DMS53 treated with DMSO at 0.1 percent for 48 hours (cell line): ENCODE data around the gene SIL1.

ENCODE experiments used
- DNase-seq: peaks from one replicate; lab custom pipeline; 2025; ENCODE audit not compliant: unreplicated experiment; lab: John Stamatoyannopoulos, UW

SIL1 gene

DNA sequence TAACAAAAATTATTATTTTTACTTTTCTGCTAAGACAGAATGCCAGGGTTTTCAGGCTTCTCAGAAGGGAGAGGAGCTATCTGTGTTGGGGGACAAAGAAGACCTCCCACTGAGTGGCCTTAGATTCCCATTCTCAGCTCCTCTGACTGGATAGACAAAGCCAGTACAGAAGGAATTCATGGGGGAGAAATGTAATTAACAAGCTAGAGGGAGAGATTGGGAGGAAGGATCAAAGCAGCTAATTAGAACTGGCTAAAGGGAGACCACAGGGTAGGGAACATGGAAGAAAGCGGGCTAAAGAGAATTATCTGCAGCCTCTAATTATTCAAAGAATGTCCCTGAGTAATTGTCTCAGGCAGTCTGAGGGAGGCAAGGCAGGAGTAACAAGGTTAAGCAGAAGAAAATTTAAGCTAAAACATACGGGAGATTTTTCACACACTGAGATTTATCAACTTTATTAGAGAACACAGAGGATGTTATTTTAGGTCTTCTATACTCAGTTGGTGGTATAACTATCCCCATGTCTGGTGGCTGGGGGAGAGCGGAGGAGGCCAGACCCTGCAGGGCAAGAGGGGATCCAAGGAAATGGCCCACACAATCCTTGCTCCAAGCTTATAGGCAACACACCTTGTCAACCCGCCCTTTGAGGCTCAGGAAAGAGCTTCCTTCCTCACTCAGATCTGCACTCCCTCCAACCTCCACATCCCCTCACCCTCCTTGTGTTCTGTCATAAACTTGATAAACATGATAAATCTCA lies 235.4 kb downstream of the SIL1 start:
- no peak for DNase-seq

DNA sequence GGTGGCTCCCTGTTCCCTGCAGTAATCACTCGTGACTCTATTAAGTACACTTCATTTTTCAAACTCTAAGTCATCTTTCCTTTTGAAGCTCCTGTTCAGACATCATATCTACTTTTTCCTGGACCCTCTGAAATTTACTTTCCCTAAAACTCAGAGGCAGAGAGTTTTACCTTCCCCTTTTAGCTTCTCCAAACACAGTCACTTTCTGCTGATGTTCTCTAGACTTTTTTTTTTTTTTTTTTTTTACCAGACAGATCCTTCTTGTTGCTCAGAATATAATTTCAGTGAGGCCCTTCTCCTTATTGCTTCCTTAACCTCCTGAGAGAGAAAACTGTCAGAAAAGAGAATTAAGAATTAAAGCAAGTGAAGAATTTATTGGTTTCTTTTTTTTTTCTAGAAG lies 236.4 kb downstream of the SIL1 start:
- DNase-seq, result no peak

DNA sequence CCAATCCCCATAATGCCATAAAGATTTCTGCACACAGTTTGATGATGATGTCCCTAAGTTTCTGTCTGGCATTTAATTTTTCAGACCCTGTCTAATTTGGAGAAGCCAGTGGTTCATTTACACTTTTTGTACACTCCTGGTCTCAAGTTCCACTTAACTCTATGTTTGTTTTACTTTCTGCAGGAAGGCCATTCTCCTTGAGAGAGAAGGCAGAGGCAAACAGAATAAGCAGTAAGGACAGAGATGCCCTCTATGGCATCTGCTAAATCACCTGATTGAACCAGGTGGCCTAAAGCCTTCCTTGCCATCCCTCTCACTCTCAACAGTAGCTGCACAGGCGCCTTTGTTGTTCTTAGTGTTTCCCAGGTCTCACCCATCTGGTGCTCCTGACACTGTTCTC lies 236.9 kb downstream of the SIL1 start:
- peak; percentile 75 for DNase-seq

DNA sequence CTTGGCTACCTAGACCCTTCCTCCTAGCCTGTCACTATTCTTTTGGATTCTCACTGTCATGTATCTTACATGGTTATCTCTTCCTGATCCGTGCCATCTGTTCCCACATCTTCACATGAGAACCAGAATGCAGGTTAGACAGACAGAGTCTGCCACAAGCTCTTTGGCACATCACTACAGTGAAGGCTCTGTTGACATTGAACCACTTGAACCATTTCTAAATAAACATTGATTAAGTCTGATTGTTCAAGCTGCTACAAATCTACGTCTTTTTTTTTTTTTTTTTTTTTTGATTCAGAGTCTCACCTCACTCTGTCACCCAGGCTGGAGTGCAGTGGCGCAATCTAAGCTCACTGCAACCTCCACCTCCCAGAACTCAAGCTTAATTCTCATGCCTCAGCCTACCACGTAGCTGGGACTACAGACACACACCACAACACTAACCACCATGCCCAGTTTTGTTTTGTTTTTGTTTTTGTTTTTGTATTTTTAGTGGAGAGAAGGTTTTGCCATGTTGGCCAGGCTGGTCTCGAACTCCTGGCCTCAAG lies 237.9 kb downstream of the SIL1 start:
- DNase-seq, result peak; percentile 98

DNA sequence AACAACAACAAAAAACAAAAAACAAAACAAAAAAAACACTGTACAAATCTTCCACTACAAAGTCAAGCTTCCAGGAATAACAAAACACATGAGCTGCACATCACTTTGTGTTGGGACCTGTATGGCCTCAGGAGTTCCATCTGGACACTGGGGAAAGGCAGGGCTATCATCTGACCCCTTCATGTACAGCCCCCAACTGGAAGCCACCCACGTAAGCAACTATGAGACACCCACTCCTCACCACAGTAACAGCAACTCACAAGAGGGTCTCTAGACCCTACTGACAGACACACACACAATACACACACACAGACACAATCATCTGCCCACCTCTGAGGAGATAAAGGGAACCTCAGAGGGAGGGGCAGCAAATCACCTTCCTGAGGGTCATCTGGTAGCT lies 241.4 kb downstream of the SIL1 start:
- DNase-seq, result no peak

DNA sequence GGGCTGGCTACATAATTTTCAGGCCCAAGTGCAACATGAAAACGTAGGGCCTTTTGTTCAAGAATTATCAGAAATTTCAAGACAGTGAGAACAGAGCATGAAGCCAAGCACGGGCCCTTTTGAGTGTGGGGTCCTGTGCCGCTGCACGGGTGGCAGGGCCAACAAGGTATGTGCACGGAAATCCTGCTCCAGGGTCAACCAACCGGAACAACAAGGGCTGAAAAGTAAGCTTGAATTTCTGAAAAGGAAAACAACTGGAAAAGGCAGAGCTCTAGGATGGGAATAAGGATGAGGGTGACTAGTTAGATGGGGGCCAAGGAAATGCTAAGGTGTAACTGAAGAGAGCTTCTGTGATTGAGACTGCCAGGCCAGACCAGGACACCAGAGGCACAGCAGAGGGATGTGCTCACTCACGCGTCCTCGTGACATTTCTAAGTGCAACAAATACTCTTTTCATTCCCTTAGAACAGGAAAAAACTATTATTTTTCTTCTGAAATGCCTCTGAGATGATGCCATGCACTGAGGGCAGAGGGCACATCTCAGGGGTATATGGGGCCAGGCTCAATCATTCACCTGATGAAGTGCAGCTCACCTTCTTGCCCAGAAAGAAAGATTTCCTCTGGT lies 242.4 kb downstream of the SIL1 start:
- no peak for DNase-seq

DNA sequence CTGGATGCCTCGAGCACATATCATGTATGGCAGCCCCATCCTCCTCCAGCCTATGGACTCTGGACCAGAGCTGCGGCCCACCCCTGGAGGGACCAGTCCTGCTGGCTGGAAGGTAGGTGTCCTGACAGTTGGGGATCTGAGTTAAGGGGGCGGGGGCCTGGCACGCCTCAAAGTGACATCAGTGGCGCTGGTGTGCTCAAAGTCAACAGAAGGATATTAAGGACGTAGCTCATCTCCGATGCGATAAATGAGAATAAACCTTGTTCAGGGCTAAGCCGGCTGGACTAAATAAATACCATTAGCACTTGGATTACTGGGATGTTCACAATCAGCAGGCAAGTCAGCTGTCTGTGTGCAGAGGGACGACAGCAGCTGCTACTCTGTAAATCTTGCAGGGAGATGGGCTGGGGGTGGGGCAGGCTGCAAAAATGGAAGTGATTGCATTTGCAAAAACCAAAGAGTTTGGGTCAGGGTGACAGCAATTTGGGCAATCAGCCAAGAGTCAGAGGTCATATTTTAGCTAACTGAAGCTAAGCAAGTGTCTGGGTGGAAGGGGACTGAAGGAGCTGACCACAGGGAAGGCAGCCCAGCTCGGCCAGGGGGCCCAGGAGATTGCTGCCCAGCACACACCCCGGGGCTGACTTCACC lies 243.0 kb downstream of the SIL1 start:
- peak; percentile 94 for DNase-seq

DNA sequence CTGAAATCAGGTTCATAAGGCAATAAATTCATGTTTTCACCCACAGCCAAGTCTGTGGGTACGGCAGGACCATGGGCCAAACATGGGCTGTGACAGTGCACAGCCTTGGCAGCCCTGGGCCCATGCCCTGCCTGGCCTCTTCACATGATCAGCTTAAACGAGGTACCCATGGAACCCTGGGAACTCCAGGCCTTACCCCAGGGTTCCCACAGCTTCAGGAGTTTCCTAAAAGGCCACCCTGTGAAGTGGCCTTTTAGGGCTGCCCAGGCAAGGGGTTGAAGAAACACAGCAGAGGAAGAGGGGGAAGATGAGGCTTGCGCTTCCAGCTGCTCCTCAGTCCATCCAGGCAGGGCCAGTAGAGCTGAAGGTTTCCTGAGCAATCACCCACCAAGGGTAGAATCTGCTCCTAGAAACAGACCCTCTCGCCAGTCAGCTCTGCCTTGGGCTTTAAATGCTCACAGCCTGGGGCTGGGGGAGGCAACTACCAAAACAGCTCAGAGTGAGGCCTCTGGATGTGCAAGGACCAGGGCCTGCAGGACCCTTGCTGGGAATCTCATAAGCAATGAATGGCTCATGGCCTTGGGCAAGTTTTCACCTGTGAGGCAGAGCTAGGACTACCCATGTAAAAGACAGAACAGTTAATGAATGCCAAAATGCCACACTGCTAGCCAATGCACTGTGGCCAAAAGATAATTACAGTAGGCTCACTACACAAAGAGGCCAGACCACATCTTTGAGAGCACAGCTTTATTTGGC lies 243.7 kb downstream of the SIL1 start:
- DNase-seq, result no peak

DNA sequence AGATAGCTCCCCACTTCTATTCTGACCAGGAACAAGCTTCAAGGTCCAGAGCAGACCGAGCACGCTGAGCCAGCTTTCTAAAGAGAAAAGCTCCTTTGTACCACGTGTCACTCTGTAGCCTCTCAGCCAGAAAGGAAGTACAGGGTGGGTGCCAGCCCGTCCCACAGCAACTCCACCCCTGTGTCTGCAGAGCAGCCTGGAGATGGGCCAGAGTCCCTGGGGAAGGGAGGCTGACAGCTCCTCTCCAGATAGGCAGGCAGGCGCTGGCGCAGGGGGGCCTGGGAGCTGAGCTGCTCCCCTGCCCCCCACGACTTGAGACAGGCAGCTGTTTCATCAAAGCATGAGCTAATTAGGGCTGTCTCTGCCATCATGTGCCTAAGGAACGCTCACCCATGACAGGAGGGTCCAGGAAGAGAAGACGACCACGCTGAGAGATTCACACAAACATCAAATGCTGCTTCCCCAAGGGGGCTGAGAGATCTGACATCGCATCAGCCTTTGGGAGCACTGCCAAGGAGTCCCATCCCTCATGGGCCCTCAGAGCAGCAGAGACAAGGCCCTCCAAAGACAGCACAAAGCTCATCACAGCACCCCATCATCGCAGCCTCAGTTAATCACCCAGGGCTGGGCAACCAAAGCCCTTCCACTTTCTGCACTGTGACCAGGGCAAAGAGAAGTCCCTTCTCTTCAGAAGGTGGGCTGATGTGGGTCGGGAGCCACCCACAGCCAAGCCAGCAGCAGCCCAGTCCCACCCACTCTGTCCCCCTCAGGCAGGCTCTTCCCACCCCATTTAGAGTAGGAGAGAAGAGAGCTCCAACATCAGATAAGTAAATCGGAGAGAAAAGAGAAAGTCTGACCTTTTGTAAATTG lies 244.5 kb downstream of the SIL1 start:
- peak; percentile 49 for DNase-seq

DNA sequence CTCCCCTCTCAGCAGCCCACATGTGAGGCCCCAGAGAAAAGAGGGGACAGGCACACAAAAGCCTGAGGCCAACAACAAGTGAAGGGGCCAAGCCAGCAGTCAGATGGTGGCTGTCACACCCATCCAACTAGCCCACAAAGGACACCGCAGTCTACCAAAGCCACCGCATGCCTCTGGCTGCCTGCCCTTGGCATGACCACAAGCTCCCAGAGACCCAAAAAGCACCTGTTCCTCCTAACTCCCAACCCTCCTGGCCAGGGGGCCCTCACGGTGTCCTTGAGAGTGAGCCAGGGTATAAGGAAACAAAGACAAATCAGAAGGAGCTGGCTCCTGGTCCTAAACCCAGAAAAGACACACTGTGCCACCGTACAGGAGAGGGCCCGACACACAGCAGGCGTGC lies 245.2 kb downstream of the SIL1 start:
- DNase-seq, result no peak

DNA sequence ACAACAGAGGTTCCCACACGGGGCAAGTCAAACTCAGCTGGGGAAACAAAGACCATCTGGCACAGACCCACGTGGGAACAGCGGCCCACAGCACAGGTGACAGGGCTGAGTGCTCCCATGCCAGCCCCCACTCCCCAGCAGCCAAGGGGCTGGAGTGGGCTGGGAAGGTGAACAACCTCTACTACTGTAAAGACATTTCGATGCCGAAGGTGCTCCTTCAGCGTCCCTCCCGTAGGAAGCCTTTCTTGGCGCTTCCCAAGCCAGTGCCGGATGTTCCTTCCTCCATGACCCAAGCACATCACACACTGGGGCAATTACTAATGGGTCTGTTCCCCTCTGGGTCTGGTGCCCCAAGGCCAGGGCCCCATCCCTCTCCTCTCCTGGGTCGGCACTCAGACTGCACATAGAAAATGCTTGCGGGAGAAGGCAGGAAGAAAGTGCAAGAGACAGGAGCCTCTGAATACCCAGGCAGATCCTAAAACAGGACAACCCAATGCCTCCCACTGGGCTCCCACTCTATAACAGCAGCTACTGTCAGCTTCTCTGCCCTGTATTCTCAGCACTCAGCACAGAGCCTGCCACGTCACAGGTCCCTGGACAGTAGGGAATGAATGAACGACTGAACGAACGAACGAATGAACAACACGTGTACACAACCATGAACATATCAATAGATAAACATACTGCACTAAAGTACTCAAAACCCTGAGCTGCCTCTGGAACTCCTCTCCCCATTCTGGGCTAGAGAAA lies 246.0 kb downstream of the SIL1 start:
- DNase-seq, result no peak

DNA sequence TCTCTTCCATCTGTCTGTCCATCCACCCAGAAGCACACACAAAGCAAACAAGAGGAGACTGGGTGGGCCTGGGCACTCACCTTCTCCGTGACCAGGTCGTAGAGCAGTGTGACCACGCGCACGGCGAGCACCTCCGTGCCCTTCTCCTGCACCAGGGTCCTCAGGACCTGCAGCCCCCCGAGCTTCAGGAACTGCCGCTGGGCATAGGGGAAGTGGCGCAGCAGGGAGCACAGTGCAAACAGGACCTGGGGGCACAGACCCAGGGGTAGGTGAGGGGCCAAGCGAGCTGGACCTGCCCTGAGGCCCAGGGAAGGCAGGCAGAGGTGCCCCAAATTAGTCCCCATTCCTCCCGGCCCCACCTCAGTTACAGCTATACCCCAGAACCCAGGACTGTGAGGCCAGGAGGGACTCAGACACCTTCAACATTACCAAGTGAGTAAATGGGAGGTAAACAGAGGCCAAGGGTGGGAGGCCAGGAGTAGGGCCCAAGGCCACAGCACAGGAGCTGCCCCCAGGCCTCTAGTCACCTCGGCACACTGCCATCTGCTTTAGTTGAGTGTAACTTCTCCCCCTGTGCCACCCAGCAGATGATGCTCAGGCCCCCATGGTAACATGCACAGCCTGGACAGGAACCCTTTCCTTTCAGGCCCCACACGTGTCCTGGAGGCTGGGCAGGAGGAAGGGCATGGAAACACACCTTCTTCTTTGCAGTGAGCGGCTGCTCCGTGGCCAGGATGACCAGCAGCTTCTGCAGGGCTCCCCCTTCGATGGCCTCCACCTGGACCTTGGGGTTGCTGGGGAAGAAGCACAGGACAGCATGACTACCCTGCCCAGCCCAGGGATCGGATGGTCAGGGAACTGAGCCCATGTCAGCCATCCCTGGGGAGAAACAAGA lies 246.8 kb downstream of the SIL1 start:
- DNase-seq, result no peak

DNA sequence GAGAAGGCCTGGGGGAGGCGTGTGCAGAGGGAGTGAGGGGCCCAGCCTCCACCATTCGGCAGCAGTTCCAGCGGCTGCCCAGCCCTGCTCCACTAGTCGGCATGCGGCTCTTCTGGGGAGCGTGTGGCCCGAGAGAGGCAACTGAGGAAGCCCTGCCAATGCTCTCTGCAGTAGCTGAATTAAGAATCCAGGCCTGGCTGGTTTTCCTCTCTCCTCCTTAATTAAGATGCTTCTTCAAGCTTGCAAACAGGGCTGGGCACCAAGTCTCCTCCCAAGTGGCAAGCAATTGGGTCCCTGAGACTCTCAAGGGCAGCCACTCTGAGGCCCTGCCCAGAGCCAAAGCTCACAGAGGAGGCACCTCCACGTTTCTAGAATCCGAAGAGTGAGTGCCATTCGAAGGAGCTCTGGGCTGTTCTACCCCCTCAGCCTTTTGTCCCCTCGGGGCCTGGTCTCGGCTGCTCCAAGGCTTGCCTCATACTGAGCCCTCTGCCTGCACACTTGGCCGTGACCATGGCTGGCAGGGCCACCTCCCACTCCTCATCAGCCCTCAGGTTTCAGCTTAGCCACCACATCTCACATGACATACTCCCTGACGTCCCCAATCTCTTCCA lies 247.6 kb downstream of the SIL1 start:
- no peak for DNase-seq

DNA sequence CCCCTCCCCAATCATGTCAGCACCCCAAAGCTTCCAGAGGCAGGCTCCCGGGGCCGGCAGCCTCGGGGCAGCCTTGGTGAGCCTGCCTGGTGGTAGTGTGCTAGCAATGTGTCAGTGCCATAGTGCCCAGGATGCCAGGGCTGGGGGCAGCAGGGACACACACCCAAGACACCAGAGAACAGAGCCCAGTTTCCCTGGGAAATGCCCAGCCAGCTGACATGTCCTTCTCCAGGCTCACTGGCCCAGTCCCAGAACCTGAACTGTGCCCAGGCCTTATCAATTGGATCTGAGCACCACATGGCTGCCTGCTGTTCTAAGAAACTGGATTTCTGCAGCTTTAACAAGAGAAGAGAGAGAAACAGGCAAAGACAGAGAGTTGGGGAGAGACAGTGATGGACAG lies 248.2 kb downstream of the SIL1 start:
- no peak for DNase-seq

DNA sequence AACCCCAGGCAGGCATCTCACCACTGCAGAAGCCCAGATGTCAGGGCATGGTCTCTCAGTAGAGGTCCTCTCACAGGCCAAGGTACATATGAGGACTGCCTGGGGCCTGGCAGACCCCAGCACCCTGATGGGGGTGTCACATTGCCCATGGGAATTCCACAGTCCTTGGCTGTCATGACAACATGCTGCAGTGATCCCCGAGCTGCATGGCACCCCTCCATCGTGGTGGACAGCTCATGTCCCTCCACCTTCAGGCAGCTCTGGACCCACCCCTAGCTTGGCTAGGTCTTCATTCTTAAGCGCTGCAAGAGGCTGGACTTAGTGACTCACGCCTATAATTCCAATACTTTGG lies 249.0 kb downstream of the SIL1 start:
- DNase-seq, result no peak

DNA sequence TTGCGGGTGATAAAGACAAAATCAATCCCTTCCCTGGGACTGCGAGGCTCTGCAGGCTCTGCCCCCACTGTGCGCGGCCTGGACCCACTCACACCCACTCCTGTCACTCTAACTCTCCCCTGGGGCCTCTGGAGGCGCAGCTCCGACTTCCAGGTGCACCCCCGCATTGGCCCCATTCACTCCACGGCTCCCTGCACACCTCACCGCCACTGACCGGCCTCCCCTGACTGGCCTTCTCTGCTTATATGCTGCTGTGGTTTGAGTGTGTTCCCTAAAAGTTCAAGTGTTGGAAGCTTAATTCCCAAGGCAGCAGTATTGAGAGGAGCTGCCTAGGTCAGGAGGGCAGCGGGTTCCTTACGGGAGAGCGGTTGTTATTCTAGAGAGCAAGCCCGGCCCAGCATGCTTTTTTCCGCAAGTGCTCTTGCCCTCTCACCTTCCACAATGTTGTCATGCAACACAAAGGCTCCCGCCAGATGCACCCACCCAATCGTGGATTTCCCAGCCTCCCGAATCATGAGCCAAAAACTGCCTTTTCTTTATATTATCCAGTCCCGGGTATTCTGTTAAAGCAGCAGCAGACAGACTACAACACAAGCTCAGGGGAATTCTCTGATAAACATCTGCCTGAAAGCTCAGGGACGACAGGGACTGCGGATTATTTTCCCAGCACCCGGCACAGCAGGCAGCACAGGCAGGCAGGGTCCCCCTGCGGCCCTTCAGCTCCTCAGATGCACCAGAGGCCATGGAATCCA lies 249.5 kb downstream of the SIL1 start:
- DNase-seq, result no peak

DNA sequence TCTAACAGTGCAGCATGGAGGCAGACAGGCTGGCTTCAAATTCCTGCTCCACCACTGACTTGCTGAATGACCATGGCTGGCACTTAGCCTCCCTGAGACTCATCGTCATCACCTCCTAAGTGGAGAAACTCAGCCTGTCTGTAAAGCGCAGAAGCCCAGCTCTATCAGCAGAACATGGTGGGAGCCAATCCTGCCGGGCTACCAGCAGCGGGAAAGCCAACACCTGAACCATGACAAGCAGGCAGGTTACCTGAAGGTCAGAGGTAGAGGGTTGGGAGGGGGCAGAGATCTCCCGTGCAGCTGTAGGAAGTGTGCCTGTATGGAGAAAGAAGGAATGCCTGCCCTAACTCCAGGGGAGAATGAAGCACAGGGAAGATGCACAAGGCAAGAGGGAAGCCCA lies 250.4 kb downstream of the SIL1 start:
- no peak for DNase-seq
